Endometrium (tissue), 2 donors: ENCODE measurements around the gene CPSF4.

ENCODE experiments used
- FAIRE-seq: peaks from 2 replicates; lab custom pipeline; 2012; peaks lifted over from hg19 to GRCh38; lab: Jason Lieb, UNC
- donor health status: control.
- donor health status: control.

The CPSF4 gene

GRCh38 chr7:99438573-99439480 lies at the start of gene CPSF4, which contains the start of gene PTCD1:
TSS of gene CPSF4 (plus strand) at chr7:99438943. CDS start at chr7:99439083, 140 bp downstream.
TSS of gene PTCD1 (minus strand) at chr7:99438798. CDS start at chr7:99435242, 3,556 bp downstream.
- FAIRE-seq, result no peak

DNA sequence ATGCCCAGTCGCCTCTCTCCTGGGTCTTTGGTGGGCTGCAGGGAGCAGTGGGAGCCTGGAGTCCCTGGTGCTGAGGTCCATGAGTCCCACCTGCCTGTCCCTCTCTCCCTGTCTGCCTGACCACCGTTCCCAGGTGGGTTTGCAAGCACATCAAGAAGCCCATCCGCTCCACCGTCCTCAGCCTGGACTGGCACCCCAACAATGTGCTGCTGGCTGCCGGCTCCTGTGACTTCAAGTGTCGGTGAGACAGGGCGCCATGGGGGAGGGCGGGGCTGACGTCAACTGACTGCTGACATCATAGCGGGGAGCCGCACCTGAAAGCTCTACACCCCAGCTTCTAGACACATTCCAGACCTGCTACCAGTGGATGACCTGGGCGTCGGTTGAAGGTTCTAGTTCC lies 49.0 kb upstream of the CPSF4 start:
- no peak for FAIRE-seq

- no peak for FAIRE-seq
These were observed 47.7 kb upstream of the CPSF4 start for GRCh38 chr7:99390941-99391602.

DNA sequence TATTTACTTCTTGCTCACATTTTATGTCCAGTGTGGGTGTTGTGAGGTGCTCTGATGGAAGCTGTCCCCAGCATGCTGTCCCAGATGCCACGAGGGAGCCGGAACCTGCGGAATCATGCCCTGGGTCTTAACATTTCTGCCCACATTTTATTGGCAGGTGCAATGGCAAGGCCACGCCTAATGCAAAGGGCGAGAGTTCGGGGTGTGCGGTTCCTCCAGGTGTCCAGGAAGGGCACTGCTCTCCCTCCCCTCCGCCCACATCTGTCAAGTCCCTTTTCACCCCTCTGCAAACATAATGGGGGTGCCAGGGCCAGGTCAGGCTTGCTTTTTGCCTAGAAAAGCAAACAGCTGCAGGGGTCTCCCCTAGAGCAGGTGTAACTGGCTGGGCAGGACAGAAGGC lies 46.7 kb upstream of the CPSF4 start:
- FAIRE-seq, result no peak

DNA sequence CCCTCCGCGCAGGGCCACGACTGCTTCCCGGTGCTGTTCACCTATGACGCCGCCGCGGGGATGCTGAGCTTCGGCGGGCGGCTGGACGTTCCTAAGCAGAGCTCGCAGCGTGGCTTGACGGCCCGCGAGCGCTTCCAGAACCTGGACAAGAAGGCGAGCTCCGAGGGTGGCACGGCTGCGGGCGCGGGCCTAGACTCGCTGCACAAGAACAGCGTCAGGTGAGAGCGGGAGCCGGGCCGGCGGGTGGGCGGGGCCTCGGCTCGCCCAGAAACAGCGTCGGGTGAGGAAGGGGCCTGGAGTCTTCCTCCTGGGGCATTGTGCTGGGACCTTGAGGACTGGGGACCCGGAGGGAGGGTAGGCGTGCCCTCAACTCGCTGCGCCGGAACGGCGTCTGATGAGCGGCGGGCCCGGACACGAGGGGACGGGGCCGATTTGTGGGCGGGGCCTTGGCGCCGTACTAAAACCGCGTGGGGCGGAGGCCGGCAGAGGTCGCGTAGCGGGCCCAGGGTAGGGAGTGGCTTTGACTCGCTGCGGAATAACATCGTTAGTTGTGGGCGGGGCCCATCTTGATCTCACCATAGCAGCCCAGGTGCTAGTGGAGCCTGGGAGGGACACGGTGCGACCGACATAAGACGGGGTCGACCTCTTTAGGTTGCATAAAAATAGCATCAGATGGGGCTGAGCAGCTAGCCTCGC lies 45.9 kb upstream of the CPSF4 start:
- FAIRE-seq, result no peak

- no peak for FAIRE-seq
These were observed 45.2 kb upstream of the CPSF4 start for GRCh38 chr7:99393355-99394187.

GRCh38 chr7:99394188-99394502 lies 44.6 kb upstream of the CPSF4 start:
- FAIRE-seq, result no peak

- FAIRE-seq, result no peak
These were observed 43.0 kb upstream of the CPSF4 start for GRCh38 chr7:99395616-99396327.

GRCh38 chr7:99396418-99397296 lies 42.1 kb upstream of the CPSF4 start:
- FAIRE-seq, result no peak

DNA sequence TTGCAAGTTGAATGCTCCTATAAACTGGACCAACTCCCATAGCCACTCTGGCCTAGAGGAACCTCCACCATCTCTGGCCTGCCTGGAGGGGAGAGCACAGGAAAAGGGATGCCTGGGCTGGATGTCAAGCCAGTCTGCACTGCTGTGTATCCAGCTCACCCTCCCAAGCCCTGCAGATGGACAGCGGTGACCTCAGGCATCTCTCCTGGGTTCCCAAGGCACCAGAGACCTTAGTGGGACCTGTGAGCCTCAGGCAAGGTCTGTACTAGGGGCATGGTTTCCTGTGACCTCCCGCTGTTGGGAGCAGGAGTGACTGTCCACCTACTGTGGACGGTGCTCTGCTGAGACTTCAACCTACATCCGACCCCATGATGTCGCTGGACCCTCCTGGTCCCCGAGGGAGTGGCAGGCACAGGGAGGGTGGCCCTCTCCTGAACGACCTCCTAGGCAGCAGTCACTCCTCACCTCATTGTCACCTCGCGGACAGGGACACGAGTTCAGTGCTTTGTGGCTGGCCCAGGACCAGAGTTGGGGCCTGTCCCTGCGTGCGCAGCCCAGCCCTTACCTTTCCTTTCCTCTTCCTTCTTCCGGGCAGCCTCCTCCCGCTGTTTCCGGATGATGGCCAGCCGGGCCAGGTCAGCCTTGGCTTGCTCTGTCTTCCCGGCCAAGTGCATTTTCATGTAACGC lies 41.3 kb upstream of the CPSF4 start:
- no peak for FAIRE-seq

DNA sequence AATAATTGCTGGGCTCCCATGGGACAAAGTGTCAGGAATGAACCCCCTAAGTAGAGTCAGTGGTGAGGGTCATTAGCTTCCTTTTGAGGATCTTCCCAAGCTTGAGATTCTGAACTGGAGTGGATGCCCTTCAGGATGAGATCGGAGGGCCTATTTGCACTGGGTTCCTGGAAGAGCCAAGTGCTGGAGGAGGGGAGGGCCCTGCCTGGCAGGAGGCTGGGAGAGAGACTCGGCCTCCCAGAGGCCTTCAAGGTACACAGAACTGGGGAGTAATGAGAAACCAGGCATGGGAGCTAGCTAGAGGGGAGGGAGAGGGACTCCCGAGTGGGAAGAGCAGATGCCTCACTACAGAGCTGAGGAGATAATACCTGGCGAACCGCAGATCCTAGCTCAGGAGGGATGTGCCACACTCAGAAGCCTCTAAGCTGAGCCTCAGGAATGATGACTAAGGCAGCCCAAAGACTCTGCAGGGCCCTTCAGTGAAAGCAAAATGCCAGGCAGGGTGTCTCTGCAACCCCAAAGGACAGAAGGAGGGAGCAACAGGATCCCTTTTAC lies 39.8 kb upstream of the CPSF4 start:
- no peak for FAIRE-seq

GRCh38 chr7:99399597-99399996 lies 39.1 kb upstream of the CPSF4 start:
- no peak for FAIRE-seq

DNA sequence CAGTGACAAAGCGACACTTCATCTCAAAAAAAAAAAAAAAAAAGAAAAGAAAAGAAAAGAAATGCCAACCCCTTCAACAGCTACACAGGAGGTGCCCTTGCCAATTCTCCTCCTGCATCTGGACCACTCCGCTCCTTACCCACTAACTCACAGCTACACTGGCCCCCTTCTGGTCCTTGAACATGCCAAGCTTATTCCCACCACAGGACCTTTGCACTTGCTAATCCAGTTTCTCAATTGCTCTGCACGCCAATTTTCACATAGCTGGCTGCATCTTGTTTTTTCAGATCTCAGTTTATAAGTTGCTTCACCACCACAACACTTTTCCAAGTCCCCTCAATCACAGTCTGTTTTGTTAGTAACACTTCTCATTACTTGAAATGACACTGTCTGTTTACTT lies 35.9 kb upstream of the CPSF4 start:
- FAIRE-seq, result no peak

DNA sequence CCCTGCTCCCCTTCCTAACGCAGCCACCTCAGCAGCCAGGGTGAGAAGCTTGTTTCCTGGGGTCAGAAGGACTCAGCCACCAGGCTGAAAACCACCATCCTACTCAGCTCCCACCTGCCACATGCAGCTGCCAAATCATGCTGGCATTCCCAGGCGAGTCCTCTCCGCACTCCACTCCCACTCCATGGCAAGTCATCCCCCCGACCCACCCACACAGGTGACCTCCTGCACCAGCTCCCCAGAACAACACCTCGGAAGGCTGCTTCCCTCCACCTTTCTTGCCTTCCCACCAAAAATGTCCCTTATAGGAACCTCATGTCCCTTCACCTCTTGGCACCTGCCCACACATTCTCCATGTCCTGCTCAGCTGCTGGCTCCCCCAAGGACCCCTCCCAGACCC lies 35.0 kb upstream of the CPSF4 start:
- no peak for FAIRE-seq

GRCh38 chr7:99404235-99404976 lies 34.3 kb upstream of the CPSF4 start:
- no peak for FAIRE-seq

GRCh38 chr7:99404977-99405320 lies 33.8 kb upstream of the CPSF4 start:
- FAIRE-seq, result no peak

- no peak for FAIRE-seq
These were observed 32.2 kb upstream of the CPSF4 start for GRCh38 chr7:99406557-99406956.

GRCh38 chr7:99407872-99408378 lies 30.8 kb upstream of the CPSF4 start:
- FAIRE-seq, result no peak
